K562 (cell line): ENCODE results near the gene CACNA2D3.

Experiments
- CTCF ChIP-seq, 3 experiments: IDR thresholded peaks in 2 of 3; conservative IDR thresholded peaks in 1 of 3; 2 replicates each; pipeline ENCODE4 v1.5.1; 2011 to 2012; ENCODE audit warnings: low read length in 3 of 3, mild to moderate bottlenecking in 3 of 3, control low read depth in 2 of 3, improper control_type of control experiment in 1 of 3, inconsistent platforms in 1 of 3, low read depth in 1 of 3, mixed read lengths in 1 of 3, moderate library complexity in 1 of 3; ENCODE audit not compliant: insufficient read depth in 2 of 3
- EZH2 ChIP-seq: IDR thresholded peaks from 2 replicates; pipeline ENCODE4 v1.6.1; 2012; ENCODE audit warnings: low read depth, mild to moderate bottlenecking, inconsistent platforms, low read length, borderline replicate concordance
- GTF2E2 ChIP-seq: fragments of 200-800 bp; sonication (Bioruptor generic); IDR thresholded peaks from 2 replicates; pipeline ENCODE4 v1.6.1; 2016; ENCODE audit warnings: missing genetic modification characterization, missing compliant biosample characterization
- JUN ChIP-seq, 2 experiments: sonication (generic) in 1 of 2; formaldehyde crosslinking in 1 of 2; IDR thresholded peaks; 2 replicates each; pipeline versions ENCODE4 v1.6.1 to v1.8.0; 2012 to 2022; ENCODE audit warnings: borderline replicate concordance in 2 of 2, mild to moderate bottlenecking in 2 of 2, improper control_type of control experiment in 1 of 2, low read depth in 1 of 2, low read length in 1 of 2, missing genetic modification reagents in 1 of 2
- NONO ChIP-seq, 2 experiments: fragments of 200-400 bp in 1 of 2; fragments of 450-650 bp in 1 of 2; formaldehyde crosslinking in 1 of 2; IDR thresholded peaks; 2 replicates each; pipeline ENCODE4 v1.6.1; 2017; ENCODE audit warnings: low read depth in 2 of 2, mild to moderate bottlenecking in 2 of 2, moderate library complexity in 2 of 2, low read length in 1 of 2
- PURB ChIP-seq: sonication (generic); formaldehyde crosslinking; IDR thresholded peaks from 2 replicates; pipeline ENCODE4 v1.9.0; 2021; ENCODE audit warnings: low read depth, mild to moderate bottlenecking, missing genetic modification reagents
- RCOR1 ChIP-seq, 2 experiments: IDR thresholded peaks; 2 replicates each; pipeline ENCODE4 v1.6.1; 2012; ENCODE audit warnings: low read depth in 2 of 2, low read length in 2 of 2, borderline replicate concordance in 1 of 2, improper control_type of control experiment in 1 of 2
- RFX5 ChIP-seq: IDR thresholded peaks from 2 replicates; pipeline ENCODE4 v1.6.1; 2011; ENCODE audit warnings: low read depth, mild to moderate bottlenecking, improper control_type of control experiment, low read length
- ZNF274 ChIP-seq: IDR thresholded peaks from 2 replicates; pipeline ENCODE4 v1.6.1; 2011; ENCODE audit warnings: low read depth, mild to moderate bottlenecking, low read length, moderate library complexity, borderline replicate concordance
- ZNF583 ChIP-seq: fragments of 250-450 bp; sonication (Bioruptor Pico); IDR thresholded peaks from 2 replicates; pipeline ENCODE4 v1.4.0; 2020
- TF ChIP-seq, protein P1 (sequence below): conservative IDR thresholded peaks from 2 replicates; pipeline ENCODE4 v1.6.1; 2011; ENCODE audit warnings: low read depth, mild to moderate bottlenecking, low read length; ENCODE audit not compliant: control insufficient read depth

- TF ChIP-seq RFX5 (no peak), GTF2E2 (no peak), ZNF274 (no peak), RCOR1 (IDR thresholded peaks at IDR 0.05; ENCODE audit: borderline replicate concordance in 1 of 2, low read depth in 2 of 2, low read length in 2 of 2) (no peak), PURB (CRISPR knock-in tag) (no peak), CTCF (IDR thresholded peaks at IDR 0.05 in 2 of 3, conservative IDR thresholded peaks at IDR 0.05 in 1 of 3; ENCODE audit: insufficient read depth in 2 of 3, low read depth in 1 of 3, low read length in 3 of 3) (no peak), JUN (IDR thresholded peaks at IDR 0.05; ENCODE audit: borderline replicate concordance, low read depth, low read length) (no peak), JUN (CRISPR knock-in tag; IDR thresholded peaks at IDR 0.05; ENCODE audit: borderline replicate concordance) (no peak), ZNF583 (no peak), NONO (IDR thresholded peaks at IDR 0.05; ENCODE audit: low read depth in 2 of 2, low read length in 1 of 2) (no peak), EZH2 (no peak)
- TF ChIP-seq, protein P1, sequence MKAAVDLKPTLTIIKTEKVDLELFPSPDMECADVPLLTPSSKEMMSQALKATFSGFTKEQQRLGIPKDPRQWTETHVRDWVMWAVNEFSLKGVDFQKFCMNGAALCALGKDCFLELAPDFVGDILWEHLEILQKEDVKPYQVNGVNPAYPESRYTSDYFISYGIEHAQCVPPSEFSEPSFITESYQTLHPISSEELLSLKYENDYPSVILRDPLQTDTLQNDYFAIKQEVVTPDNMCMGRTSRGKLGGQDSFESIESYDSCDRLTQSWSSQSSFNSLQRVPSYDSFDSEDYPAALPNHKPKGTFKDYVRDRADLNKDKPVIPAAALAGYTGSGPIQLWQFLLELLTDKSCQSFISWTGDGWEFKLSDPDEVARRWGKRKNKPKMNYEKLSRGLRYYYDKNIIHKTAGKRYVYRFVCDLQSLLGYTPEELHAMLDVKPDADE: no peak
Measured at GRCh38 chr3:54630101-54630623, 507.8 kb downstream of the CACNA2D3 start.
